Muscle layer of colon (tissue), 2 donors: Measurements from ENCODE around the gene LRRC38.

Source experiments
- H3K27ac ChIP-seq: one replicate; pipeline ENCODE4 v1.7.0; 2013; ENCODE audit warnings: low read depth, mild to moderate bottlenecking, low read length, moderate library complexity
- H3K27me3 ChIP-seq, 2 donors: one replicate each; pipeline ENCODE4 v1.7.0; 2013; ENCODE audit warnings: low read length in 2 of 2, mild to moderate bottlenecking in 2 of 2; ENCODE audit not compliant: insufficient read depth in 2 of 2, control insufficient read depth in 1 of 2
- H3K36me3 ChIP-seq: one replicate; pipeline ENCODE4 v1.7.0; 2013; ENCODE audit warnings: mild to moderate bottlenecking, low read length; ENCODE audit not compliant: insufficient read depth
- H3K4me1 ChIP-seq: one replicate; pipeline ENCODE4 v1.7.0; 2013; ENCODE audit warnings: mild to moderate bottlenecking, low read length; ENCODE audit not compliant: insufficient read depth
- H3K4me3 ChIP-seq, 2 donors: one replicate each; pipeline ENCODE4 v1.7.0; 2013; ENCODE audit warnings: low read length in 2 of 2, low read depth in 1 of 2, mild to moderate bottlenecking in 1 of 2, moderate library complexity in 1 of 2
- H3K9ac ChIP-seq: one replicate; pipeline ENCODE4 v1.7.0; 2013; ENCODE audit warnings: low read length
- H3K9me3 ChIP-seq: one replicate; pipeline ENCODE4 v1.7.0; 2013; ENCODE audit warnings: mild to moderate bottlenecking, low read length
- donor health status: abdominal sarcoma.
- donor health status: Adenocarcinoma of cecum.

LRRC38 gene

GRCh38 chr1:13494025-13494424 lies 19.8 kb downstream of the LRRC38 start:
- H3K4me1 ChIP-seq = no peaks in the 10 kb centered on the region
- no peaks in the 10 kb centered on the region for H3K9me3 ChIP-seq
- H3K4me3 ChIP-seq = no peak overlapping the region
- no peak overlapping the region for H3K27ac ChIP-seq
- H3K9ac ChIP-seq = no peak overlapping the region
- no peaks in the 10 kb centered on the region for H3K36me3 ChIP-seq
- no peaks in the 10 kb centered on the region for H3K27me3 ChIP-seq

GRCh38 chr1:13492711-13493110 lies 21.1 kb downstream of the LRRC38 start:
- Histone ChIP-seq H3K9me3 (no peaks in the 10 kb centered on the region), H3K4me1 (no peaks in the 10 kb centered on the region), H3K9ac (no peak overlapping the region), H3K27ac (no peak overlapping the region), H3K36me3 (no peaks in the 10 kb centered on the region), H3K4me3 (no peak overlapping the region), H3K27me3 (no peaks in the 10 kb centered on the region)

- Histone ChIP-seq H3K27me3 (no peaks in the 10 kb centered on the region), H3K9ac (no peak overlapping the region), H3K4me1 (no peaks in the 10 kb centered on the region), H3K4me3 (no peak overlapping the region), H3K27ac (no peak overlapping the region), H3K36me3 (no peaks in the 10 kb centered on the region), H3K9me3 (no peaks in the 10 kb centered on the region)
Measured at GRCh38 chr1:13487957-13488356, 25.8 kb downstream of the LRRC38 start.

GRCh38 chr1:13487143-13487868 lies 26.5 kb downstream of the LRRC38 start:
- Histone ChIP-seq H3K27ac (no peak overlapping the region), H3K36me3 (no peaks in the 10 kb centered on the region), H3K9ac (no peak overlapping the region), H3K9me3 (no peaks in the 10 kb centered on the region), H3K4me1 (no peaks in the 10 kb centered on the region), H3K4me3 (no peak overlapping the region), H3K27me3 (no peaks in the 10 kb centered on the region)

GRCh38 chr1:13483946-13484345 lies 29.9 kb downstream of the LRRC38 start:
- H3K4me3 ChIP-seq = no peak overlapping the region
- H3K9ac ChIP-seq = no peak overlapping the region
- no peaks in the 10 kb centered on the region for H3K36me3 ChIP-seq
- H3K27ac ChIP-seq = no peak overlapping the region
- no peaks in the 10 kb centered on the region for H3K27me3 ChIP-seq
- H3K4me1 ChIP-seq = no peaks in the 10 kb centered on the region
- no peaks in the 10 kb centered on the region for H3K9me3 ChIP-seq

GRCh38 chr1:13482600-13482999 lies 31.2 kb downstream of the LRRC38 start:
- Histone ChIP-seq H3K9ac (no peak overlapping the region), H3K4me3 (no peak overlapping the region), H3K27ac (no peak overlapping the region), H3K4me1 (no peaks in the 10 kb centered on the region), H3K27me3 (no peaks in the 10 kb centered on the region), H3K9me3 (no peaks in the 10 kb centered on the region), H3K36me3 (no peaks in the 10 kb centered on the region)

GRCh38 chr1:13479171-13479856 lies 34.5 kb downstream of the LRRC38 start:
- H3K9ac ChIP-seq = no peak overlapping the region
- no peaks in the 10 kb centered on the region for H3K9me3 ChIP-seq
- H3K27ac ChIP-seq = no peak overlapping the region
- H3K27me3 ChIP-seq = no peaks in the 10 kb centered on the region
- H3K4me3 ChIP-seq = no peak overlapping the region
- H3K4me1 ChIP-seq = no peaks in the 10 kb centered on the region
- no peaks in the 10 kb centered on the region for H3K36me3 ChIP-seq

GRCh38 chr1:13478692-13479091 lies 35.1 kb downstream of the LRRC38 start:
- no peak overlapping the region for H3K9ac ChIP-seq
- no peak overlapping the region for H3K4me3 ChIP-seq
- H3K4me1 ChIP-seq = no peaks in the 10 kb centered on the region
- no peaks in the 10 kb centered on the region for H3K9me3 ChIP-seq
- H3K27ac ChIP-seq = no peak overlapping the region
- H3K27me3 ChIP-seq = no peaks in the 10 kb centered on the region
- no peaks in the 10 kb centered on the region for H3K36me3 ChIP-seq

- no peak overlapping the region for H3K27ac ChIP-seq
- no peaks in the 10 kb centered on the region for H3K9me3 ChIP-seq
- H3K9ac ChIP-seq = no peak overlapping the region
Measured at GRCh38 chr1:13469343-13469742, 44.5 kb downstream of the LRRC38 start.

GRCh38 chr1:13465515-13465914 lies 48.3 kb downstream of the LRRC38 start:
- no peaks in the 10 kb centered on the region for H3K27me3 ChIP-seq
- no peak overlapping the region for H3K9ac ChIP-seq
- H3K9me3 ChIP-seq = no peaks in the 10 kb centered on the region
- no peak overlapping the region for H3K4me3 ChIP-seq
- no peak overlapping the region for H3K27ac ChIP-seq
- no peaks in the 10 kb centered on the region for H3K36me3 ChIP-seq
- H3K4me1 ChIP-seq = no peaks in the 10 kb centered on the region

More at GRCh38 chr1:13469343-13469742, 44.5 kb downstream of the LRRC38 start:
- H3K36me3 ChIP-seq = no peaks in the 10 kb centered on the region
- no peak overlapping the region for H3K4me3 ChIP-seq
- no peaks in the 10 kb centered on the region for H3K4me1 ChIP-seq
- no peaks in the 10 kb centered on the region for H3K27me3 ChIP-seq

GRCh38 chr1:13462682-13463081 lies 51.1 kb downstream of the LRRC38 start:
- no peak overlapping the region for H3K9ac ChIP-seq
- peaks cover 0 to 4% of the 10 kb centered on the region in 2 donors for H3K27me3 ChIP-seq

GRCh38 chr1:13461977-13462376 lies 51.8 kb downstream of the LRRC38 start:
- peaks cover 0 to 4% of the 10 kb centered on the region in 2 donors for H3K27me3 ChIP-seq
- no peaks in the 10 kb centered on the region for H3K36me3 ChIP-seq
- H3K27ac ChIP-seq = no peak overlapping the region
- no peaks in the 10 kb centered on the region for H3K9me3 ChIP-seq
- no peak overlapping the region for H3K4me3 ChIP-seq
- H3K4me1 ChIP-seq = no peaks in the 10 kb centered on the region
- H3K9ac ChIP-seq = no peak overlapping the region

More at GRCh38 chr1:13462682-13463081, 51.1 kb downstream of the LRRC38 start:
- Histone ChIP-seq H3K4me3 (no peak overlapping the region), H3K36me3 (no peaks in the 10 kb centered on the region), H3K9me3 (no peaks in the 10 kb centered on the region), H3K4me1 (no peaks in the 10 kb centered on the region), H3K27ac (no peak overlapping the region)
